Kidney (tissue), 14 donors: ENCODE data around the gene ITGBL1. TPM values are rescaled to one million over a fixed set of nuclear protein-coding genes. Genes with fewer than 3 reads are reported as not detected.

Experiments used
- DNase-seq, 5 donors: peaks; one replicate each; pipeline ENCODE4 v3.0.0-alpha.2; 2013 to 2020
- FAIRE-seq: peaks from 2 replicates; lab custom pipeline; 2012; peaks lifted over from hg19 to GRCh38; lab: Jason Lieb, UNC
- H3K27ac ChIP-seq, 2 donors: one replicate each; pipeline ENCODE4 v1.7.0; 2013; ENCODE audit warnings: low read depth in 2 of 2, low read length in 2 of 2, inconsistent platforms in 1 of 2
- H3K27me3 ChIP-seq: one replicate; pipeline ENCODE4 v1.7.1; 2013; ENCODE audit warnings: low read length, inconsistent platforms; ENCODE audit not compliant: control insufficient read depth, insufficient read depth
- H3K36me3 ChIP-seq, 3 donors: one replicate each; pipeline versions ENCODE4 v1.7.0 to v1.7.1; 2013; ENCODE audit warnings: low read length in 3 of 3, control low read depth in 1 of 3, inconsistent platforms in 1 of 3; ENCODE audit not compliant: insufficient read depth in 3 of 3, control insufficient read depth in 2 of 3
- H3K4me1 ChIP-seq, 3 donors: one replicate each; pipeline versions ENCODE4 v1.7.0 to v1.7.1; 2013; ENCODE audit warnings: low read length in 3 of 3, inconsistent platforms in 1 of 3, low read depth in 1 of 3; ENCODE audit not compliant: control insufficient read depth in 2 of 3, insufficient read depth in 2 of 3
- H3K4me3 ChIP-seq, 3 donors: one replicate each; pipeline versions ENCODE4 v1.7.0 to v1.8.1; 2013; ENCODE audit warnings: low read length in 3 of 3, control low read depth in 1 of 3, inconsistent platforms in 1 of 3
- H3K9ac ChIP-seq, 3 donors: one replicate each; pipeline versions ENCODE4 v1.7.0 to v1.7.1; 2013; ENCODE audit warnings: low read length in 3 of 3, control low read depth in 1 of 3, inconsistent platforms in 1 of 3
- H3K9me3 ChIP-seq, 3 donors: one replicate each; pipeline versions ENCODE4 v1.7.0 to v1.7.1; 2013; ENCODE audit warnings: low read length in 3 of 3, control low read depth in 1 of 3, inconsistent platforms in 1 of 3; ENCODE audit not compliant: control insufficient read depth in 2 of 3, insufficient read depth in 1 of 3
- intact Hi-C: fragments of 100-400 bp; cut with DNase I; formaldehyde crosslinking; loops from one replicate; pipeline ENCODE4 v1.11.1; 2022
- polyA plus RNA-seq: library from polyadenylated mRNA; stranded (reverse); fragments of 350-450 nt; fragmentation: Illumina TruSeq; extraction: RNeasy Lipid Tissue Mini Kit (QIAGEN cat#74804); gene quantifications from one replicate; pipeline ENCODE4 v1.2.3, GENCODE V29; 2014; ENCODE audit warnings: low read depth, low replicate concordance; ENCODE audit not compliant: insufficient read depth
- total RNA-seq: library from RNA; stranded (reverse); fragmentation: NEBNext Ultra II Directional; extraction: Animal tissue kit (Norgen Biotek cat#: 25700); gene quantifications from one replicate; pipeline ENCODE4 v1.2.1, GENCODE V29; 2021
- TF ChIP-seq, protein P1 (sequence below): IDR thresholded peaks from 3 replicates; pipeline ENCODE4 v1.5.1; 2012; ENCODE audit warnings: mild to moderate bottlenecking, moderate library complexity, borderline replicate concordance; ENCODE audit not compliant: insufficient read depth; ENCODE audit errors: extremely low read depth
- donor health status: control.
- donor health status: control.
- donor health status: control.
- donor health status: control.
- donor health status: control.
- donor health status: DM: yes; HTN: yes; CAD: no.
- donor health status: Normal renal cell carcinoma (clear cell type).

The ITGBL1 gene
- total and polyA plus RNA-seq, 2 donors from 2014 or later, result 1.4 to 7.7 TPM

DNA sequence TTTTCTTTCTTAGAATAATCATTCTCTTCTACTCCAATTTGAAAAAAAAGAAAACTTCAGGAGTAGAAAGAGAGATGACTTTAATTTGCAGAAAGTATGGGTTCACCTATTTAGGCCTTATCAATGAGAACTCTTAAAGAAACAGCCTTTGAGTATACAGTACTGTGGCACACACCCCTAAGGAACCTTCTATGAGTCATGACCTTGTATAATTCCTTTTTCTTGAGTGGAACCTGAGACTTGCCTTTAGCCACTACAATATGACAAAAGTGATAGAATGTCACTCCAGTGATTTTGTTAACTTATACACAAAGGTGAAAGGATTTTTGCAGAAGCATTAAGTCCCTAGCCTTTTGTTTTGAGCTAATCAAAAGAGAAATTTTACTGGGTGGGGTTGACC lies 58.7 kb downstream of the ITGBL1 start:
- TF ChIP-seq, protein P1, sequence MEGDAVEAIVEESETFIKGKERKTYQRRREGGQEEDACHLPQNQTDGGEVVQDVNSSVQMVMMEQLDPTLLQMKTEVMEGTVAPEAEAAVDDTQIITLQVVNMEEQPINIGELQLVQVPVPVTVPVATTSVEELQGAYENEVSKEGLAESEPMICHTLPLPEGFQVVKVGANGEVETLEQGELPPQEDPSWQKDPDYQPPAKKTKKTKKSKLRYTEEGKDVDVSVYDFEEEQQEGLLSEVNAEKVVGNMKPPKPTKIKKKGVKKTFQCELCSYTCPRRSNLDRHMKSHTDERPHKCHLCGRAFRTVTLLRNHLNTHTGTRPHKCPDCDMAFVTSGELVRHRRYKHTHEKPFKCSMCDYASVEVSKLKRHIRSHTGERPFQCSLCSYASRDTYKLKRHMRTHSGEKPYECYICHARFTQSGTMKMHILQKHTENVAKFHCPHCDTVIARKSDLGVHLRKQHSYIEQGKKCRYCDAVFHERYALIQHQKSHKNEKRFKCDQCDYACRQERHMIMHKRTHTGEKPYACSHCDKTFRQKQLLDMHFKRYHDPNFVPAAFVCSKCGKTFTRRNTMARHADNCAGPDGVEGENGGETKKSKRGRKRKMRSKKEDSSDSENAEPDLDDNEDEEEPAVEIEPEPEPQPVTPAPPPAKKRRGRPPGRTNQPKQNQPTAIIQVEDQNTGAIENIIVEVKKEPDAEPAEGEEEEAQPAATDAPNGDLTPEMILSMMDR, result no peak
- Histone ChIP-seq H3K27ac (no peak overlapping the region), H3K9me3 (no peaks in the 10 kb centered on the region), H3K4me1 (no peaks in the 10 kb centered on the region), H3K27me3 (no peaks in the 10 kb centered on the region), H3K9ac (no peak overlapping the region), H3K4me3 (no peak overlapping the region), H3K36me3 (no peaks in the 10 kb centered on the region)
- intact Hi-C loops, result loop anchor here (10.0 kb wide), 1 partner anchor 254 kb away; no protein-coding TSS in a partner anchor
- no peak for FAIRE-seq
- no peak for DNase-seq

DNA sequence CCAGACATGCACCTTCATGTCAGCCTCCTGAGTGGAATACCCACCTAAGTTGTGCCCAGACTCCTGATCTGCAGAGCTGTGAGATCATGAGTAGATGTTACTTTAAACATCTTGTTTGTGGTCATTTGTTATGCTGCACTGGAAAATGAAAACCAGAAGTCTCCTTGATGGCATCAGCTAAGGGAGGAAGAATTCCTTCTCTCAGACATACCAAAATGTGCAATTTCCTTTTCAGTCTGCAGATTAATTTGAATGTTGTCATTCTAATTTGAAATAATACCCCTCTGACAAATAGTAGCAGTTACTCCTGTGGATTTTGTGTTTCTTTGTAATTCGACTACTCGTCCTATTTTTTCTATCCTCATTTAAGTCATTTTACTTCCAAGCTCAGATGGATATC lies 59.3 kb downstream of the ITGBL1 start:
- intact Hi-C loops, result loop anchor here (10.0 kb wide), 1 partner anchor 253 kb away; no protein-coding TSS in a partner anchor
- Histone ChIP-seq H3K9me3 (no peaks in the 10 kb centered on the region), H3K4me1 (no peaks in the 10 kb centered on the region), H3K36me3 (no peaks in the 10 kb centered on the region), H3K27me3 (no peaks in the 10 kb centered on the region), H3K9ac (no peak overlapping the region), H3K4me3 (no peak overlapping the region), H3K27ac (no peak overlapping the region)
- TF ChIP-seq, protein P1, result no peak
- no peak for FAIRE-seq
- no peak for DNase-seq

DNA sequence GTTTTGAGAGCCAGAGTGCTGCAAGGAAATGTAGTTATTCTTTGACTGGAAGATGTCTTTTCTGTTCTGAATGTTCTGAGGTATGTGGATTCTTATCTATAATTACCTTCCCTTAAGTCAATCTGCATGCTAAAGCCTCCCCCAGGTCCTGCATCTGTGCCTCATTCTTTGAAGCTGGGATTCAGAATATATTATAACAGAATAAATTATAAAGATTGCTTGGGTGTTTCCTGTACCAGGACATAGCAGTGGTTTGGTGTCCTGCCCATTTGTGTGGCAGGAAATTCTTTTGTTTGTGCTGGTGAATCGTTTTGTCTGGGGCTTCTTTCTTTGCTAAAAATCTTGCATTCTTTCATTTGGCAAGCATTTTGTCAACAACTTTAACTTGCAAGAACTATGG lies 60.2 kb downstream of the ITGBL1 start:
- intact Hi-C loops, result loop anchor here (10.0 kb wide), 1 partner anchor 252 kb away; no protein-coding TSS in a partner anchor
- H3K9ac ChIP-seq, result no peak overlapping the region
- no peaks in the 10 kb centered on the region for H3K4me1 ChIP-seq
- no peak overlapping the region for H3K4me3 ChIP-seq
- H3K9me3 ChIP-seq, result no peaks in the 10 kb centered on the region
- TF ChIP-seq, protein P1, result no peak
- H3K27ac ChIP-seq, result no peak overlapping the region
- DNase-seq (no peak), FAIRE-seq (no peak)
- H3K36me3 ChIP-seq, result no peaks in the 10 kb centered on the region
- H3K27me3 ChIP-seq, result no peaks in the 10 kb centered on the region

DNA sequence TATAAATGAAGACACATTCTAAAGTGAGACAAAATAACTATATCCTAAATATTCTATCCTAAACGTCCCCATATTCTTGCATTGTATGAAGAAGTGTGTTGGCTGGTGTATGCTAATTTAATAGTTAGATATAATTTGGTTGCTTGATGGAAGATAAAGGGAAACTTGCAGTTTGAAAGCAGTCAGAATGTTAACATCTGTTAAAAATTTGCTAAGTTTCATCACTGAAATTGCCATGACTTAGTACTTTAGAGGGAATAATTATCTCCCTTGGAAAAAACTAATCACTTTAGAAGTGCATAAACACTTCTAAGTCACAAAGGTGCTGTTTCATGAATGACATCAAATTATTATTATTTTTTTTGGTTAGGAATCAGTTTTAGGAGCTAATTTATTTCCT lies 61.6 kb downstream of the ITGBL1 start:
- no peak for FAIRE-seq

More for the DNA sequence above, 61.6 kb downstream of the ITGBL1 start:
- Histone ChIP-seq H3K27me3 (no peaks in the 10 kb centered on the region), H3K9ac (no peak overlapping the region), H3K4me1 (no peaks in the 10 kb centered on the region), H3K27ac (no peak overlapping the region), H3K36me3 (no peaks in the 10 kb centered on the region), H3K9me3 (no peaks in the 10 kb centered on the region), H3K4me3 (no peak overlapping the region)
- no peak for DNase-seq
- TF ChIP-seq, protein P1, result no peak
- intact Hi-C loops, result loop anchor here (10.0 kb wide), 1 partner anchor 251 kb away; no protein-coding TSS in a partner anchor
